HG03159 (cell line): ENCODE data around the gene BABAM2.
"Not testable (repeated sequence)": the region's sequence is repeated elsewhere in the genome, so short reads cannot be mapped to it uniquely, and the experiment has no call there.

Experiments used
- ATAC-seq: cut with Tn5 transposase; IDR thresholded peaks from one replicate; pipeline ENCODE4 v1.9.1; 2021; ENCODE audit warnings: mild to moderate bottlenecking, moderate library complexity; ENCODE audit not compliant: unreplicated experiment

BABAM2 gene

GRCh38 chr2:27940982-27941381 is 50.5 kb downstream of the BABAM2 start:
- no peak for ATAC-seq

GRCh38 chr2:27942612-27943547 is 52.4 kb downstream of the BABAM2 start:
- ATAC-seq, result no peak

GRCh38 chr2:27946530-27947060 is 56.1 kb downstream of the BABAM2 start:
- no peak for ATAC-seq

GRCh38 chr2:27952070-27952469 is 61.5 kb downstream of the BABAM2 start:
- ATAC-seq, result no peak

- ATAC-seq, result no peak
Measured at GRCh38 chr2:27953077-27953476, 62.5 kb downstream of the BABAM2 start.

GRCh38 chr2:27954221-27954673 is 63.7 kb downstream of the BABAM2 start:
- ATAC-seq, result no peak

- no peak for ATAC-seq
Measured at GRCh38 chr2:27954771-27955383, 64.3 kb downstream of the BABAM2 start.

GRCh38 chr2:27955384-27956161 is 65.0 kb downstream of the BABAM2 start:
- ATAC-seq, result no peak

GRCh38 chr2:27956888-27957287 is 66.4 kb downstream of the BABAM2 start:
- no peak for ATAC-seq

GRCh38 chr2:27958711-27959378 is 68.3 kb downstream of the BABAM2 start:
- no peak for ATAC-seq

GRCh38 chr2:27959496-27959895 is 69.0 kb downstream of the BABAM2 start:
- no peak for ATAC-seq

GRCh38 chr2:27960237-27960912 is 69.8 kb downstream of the BABAM2 start:
- no peak for ATAC-seq

GRCh38 chr2:27962006-27962405 is 71.5 kb downstream of the BABAM2 start:
- no peak for ATAC-seq

- no peak for ATAC-seq
Measured at GRCh38 chr2:27963472-27963871, 72.9 kb downstream of the BABAM2 start.

GRCh38 chr2:27964067-27964466 is 73.5 kb downstream of the BABAM2 start:
- ATAC-seq, result no peak

GRCh38 chr2:27965841-27966240 is 75.3 kb downstream of the BABAM2 start:
- ATAC-seq, result no peak

GRCh38 chr2:27966466-27966865 is 75.9 kb downstream of the BABAM2 start:
- ATAC-seq, result no peak

GRCh38 chr2:27967076-27967475 is 76.5 kb downstream of the BABAM2 start:
- no peak for ATAC-seq

- not testable (repeated sequence) for ATAC-seq
Measured at GRCh38 chr2:27968045-27968444, 77.5 kb downstream of the BABAM2 start.

- not testable (repeated sequence) for ATAC-seq
Measured at GRCh38 chr2:27968957-27969356, 78.4 kb downstream of the BABAM2 start.
